Measurements from ENCODE around the gene WFS1. TPM values are rescaled to one million over a fixed set of nuclear protein-coding genes. Genes with fewer than 3 reads are reported as not detected.

Gene WFS1
- total and polyA plus RNA-seq, 9 of the 15 experiments (the other 6 are each of a cell fraction or from before 2014, with no cell fraction given): 0.01 to 0.29 (median 0.03) TPM; not detected in 5

DNA sequence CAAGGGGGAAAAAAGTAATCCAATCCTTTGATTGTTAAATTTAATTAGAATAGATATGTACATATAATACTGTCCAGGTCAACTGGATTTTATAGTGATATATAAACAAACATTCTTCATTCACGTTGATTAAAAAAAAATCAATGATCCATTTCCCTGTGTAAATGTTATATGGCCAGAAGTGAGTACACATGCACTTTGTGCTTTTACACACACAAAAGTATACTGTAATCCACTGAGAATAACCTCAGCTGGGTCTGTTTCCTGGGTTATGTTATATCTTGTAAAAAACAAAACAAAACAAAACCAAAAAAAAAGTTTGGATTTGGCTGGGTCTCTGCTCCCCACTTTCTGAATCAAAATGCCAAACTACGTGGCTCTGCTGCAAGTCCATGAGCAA is 51.7 kb downstream of the WFS1 start (continued):
- TF ChIP-seq, protein P1, sequence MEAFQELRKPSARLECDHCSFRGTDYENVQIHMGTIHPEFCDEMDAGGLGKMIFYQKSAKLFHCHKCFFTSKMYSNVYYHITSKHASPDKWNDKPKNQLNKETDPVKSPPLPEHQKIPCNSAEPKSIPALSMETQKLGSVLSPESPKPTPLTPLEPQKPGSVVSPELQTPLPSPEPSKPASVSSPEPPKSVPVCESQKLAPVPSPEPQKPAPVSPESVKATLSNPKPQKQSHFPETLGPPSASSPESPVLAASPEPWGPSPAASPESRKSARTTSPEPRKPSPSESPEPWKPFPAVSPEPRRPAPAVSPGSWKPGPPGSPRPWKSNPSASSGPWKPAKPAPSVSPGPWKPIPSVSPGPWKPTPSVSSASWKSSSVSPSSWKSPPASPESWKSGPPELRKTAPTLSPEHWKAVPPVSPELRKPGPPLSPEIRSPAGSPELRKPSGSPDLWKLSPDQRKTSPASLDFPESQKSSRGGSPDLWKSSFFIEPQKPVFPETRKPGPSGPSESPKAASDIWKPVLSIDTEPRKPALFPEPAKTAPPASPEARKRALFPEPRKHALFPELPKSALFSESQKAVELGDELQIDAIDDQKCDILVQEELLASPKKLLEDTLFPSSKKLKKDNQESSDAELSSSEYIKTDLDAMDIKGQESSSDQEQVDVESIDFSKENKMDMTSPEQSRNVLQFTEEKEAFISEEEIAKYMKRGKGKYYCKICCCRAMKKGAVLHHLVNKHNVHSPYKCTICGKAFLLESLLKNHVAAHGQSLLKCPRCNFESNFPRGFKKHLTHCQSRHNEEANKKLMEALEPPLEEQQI (IDR thresholded peaks at IDR 0.05): no peak
- no peak for TF ChIP-seq RBM14 (IDR thresholded peaks at IDR 0.05; ENCODE audit: borderline replicate concordance, insufficient read depth, low read depth, low read length)
- TF ChIP-seq FOXJ3 (CRISPR knock-in tag; IDR thresholded peaks at IDR 0.05): no peak
- no peak for TF ChIP-seq NFRKB (IDR thresholded peaks at IDR 0.05; ENCODE audit: low read depth)
- no peak for TF ChIP-seq NFE2 (IDR thresholded peaks at IDR 0.05; ENCODE audit: low read depth)
- TF ChIP-seq GABPA (tag; conservative IDR thresholded peaks at IDR 0.05; ENCODE audit: low read depth): no peak
- no peak for TF ChIP-seq C11orf30 (IDR thresholded peaks at IDR 0.05; ENCODE audit: low read depth)
- no peak for TF ChIP-seq TCF7 (IDR thresholded peaks at IDR 0.05; ENCODE audit: borderline replicate concordance)

DNA sequence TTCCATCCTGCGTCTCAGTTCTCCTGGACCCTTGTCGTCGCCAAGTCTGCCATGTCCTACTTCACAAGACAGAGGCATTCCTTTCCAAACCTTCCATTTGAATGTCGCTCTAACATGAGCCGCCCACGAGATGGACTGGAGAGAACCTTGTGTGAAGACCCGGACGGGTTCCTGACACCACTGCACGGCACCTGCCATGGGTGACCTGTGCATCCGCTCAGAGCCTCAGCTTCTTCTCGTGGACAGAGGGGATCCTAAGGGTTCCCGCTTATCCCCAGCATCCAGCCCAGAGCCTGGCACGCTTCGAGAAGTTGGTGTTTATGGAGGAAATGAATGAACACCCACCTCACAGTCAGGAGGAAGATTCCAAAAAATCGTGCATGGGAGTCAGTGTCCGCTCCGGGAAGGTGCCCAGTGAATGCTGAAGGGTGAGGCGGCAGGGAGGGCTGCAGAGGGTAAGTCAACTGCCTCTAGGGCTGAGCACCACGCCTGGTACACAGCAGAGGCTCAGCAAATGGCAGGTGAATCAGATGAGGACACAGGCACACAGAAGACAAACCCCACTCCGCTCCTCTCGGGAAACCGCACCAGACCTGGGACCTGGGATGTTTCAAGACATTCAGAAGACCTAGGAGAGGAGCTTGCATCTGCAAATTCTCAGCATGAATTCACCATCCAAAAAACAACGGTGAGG is 52.6 kb downstream of the WFS1 start:
- H3K27ac ChIP-seq (ENCODE audit: extremely low read depth, low read depth, low read length): no peak overlapping the region
- H4K20me1 ChIP-seq (replicated peaks; ENCODE audit: control insufficient read depth, insufficient read depth, low read length): no peaks in the 10 kb centered on the region; the same call in 1 of the 2 replicates
- no peaks in the 10 kb centered on the region for H3K9me1 ChIP-seq (ENCODE audit: control insufficient read depth, insufficient read depth, low read length)
- H3K79me2 ChIP-seq (ENCODE audit: control insufficient read depth, insufficient read depth, low read length): no peaks in the 10 kb centered on the region
- no peak overlapping the region for H3K4me2 ChIP-seq (ENCODE audit: insufficient read depth, low read length)
- H3K27me3 ChIP-seq (ENCODE audit: control insufficient read depth in 2 of 2, insufficient read depth in 2 of 2, low read length in 2 of 2): peaks cover 12 to 48% of the 10 kb centered on the region in 2 experiments; a peak in 4 of 5 replicates
- DNase-seq (ENCODE audit: extremely low read depth in 1 of 4, low spot score in 3 of 4): no peak
- no peak overlapping the region for H3K4me3 ChIP-seq
- ChIA-PET CTCF (ENCODE audit: low intra/inter-chr PET ratio) (no interaction called here), POLR2A (no interaction called here)
- no peaks in the 10 kb centered on the region for H3K36me3 ChIP-seq (ENCODE audit: control insufficient read depth, insufficient read depth, low read length)
- ATAC-seq: no peak
- WGBS (ENCODE audit: insufficient coverage, low coverage, missing lambda C conversion rate): under 1% methylated on average over 23 of the region's 23 CpGs
- no peak overlapping the region for H3K9ac ChIP-seq (ENCODE audit: insufficient read depth in 1 of 2, low read depth in 2 of 2, low read length in 2 of 2)
- H2AFZ ChIP-seq (ENCODE audit: low read depth, low read length): no peak overlapping the region
- no peak for FAIRE-seq
- no peaks in the 10 kb centered on the region for H3K4me1 ChIP-seq (replicated peaks in 1 of 2; ENCODE audit: control insufficient read depth in 2 of 2, insufficient read depth in 2 of 2, low read length in 2 of 2)
- no peaks in the 10 kb centered on the region for H3K9me3 ChIP-seq (replicated peaks; ENCODE audit: control insufficient read depth, insufficient read depth, low read depth, low read length)
- BruUV-seq (replicated peaks): no TSS peak
- in situ Hi-C loops (cut with MboI): no loop called here
- intact Hi-C loops (cut with micrococcal nuclease): no loop called here
- TF ChIP-seq POLR3A (IDR thresholded peaks at IDR 0.05; ENCODE audit: borderline replicate concordance, extremely low read depth, insufficient read depth, insufficient read length) (no peak), HEY1 (CRISPR knock-in tag; IDR thresholded peaks at IDR 0.05; ENCODE audit: borderline replicate concordance) (no peak), SMAD2 (IDR thresholded peaks at IDR 0.05; ENCODE audit: low read depth, low read length) (no peak)
- TF ChIP-seq, protein P2, sequence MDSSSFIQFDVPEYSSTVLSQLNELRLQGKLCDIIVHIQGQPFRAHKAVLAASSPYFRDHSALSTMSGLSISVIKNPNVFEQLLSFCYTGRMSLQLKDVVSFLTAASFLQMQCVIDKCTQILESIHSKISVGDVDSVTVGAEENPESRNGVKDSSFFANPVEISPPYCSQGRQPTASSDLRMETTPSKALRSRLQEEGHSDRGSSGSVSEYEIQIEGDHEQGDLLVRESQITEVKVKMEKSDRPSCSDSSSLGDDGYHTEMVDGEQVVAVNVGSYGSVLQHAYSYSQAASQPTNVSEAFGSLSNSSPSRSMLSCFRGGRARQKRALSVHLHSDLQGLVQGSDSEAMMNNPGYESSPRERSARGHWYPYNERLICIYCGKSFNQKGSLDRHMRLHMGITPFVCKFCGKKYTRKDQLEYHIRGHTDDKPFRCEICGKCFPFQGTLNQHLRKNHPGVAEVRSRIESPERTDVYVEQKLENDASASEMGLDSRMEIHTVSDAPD (CRISPR knock-in tag; IDR thresholded peaks at IDR 0.05): no peak
- TF ChIP-seq, protein P3, sequence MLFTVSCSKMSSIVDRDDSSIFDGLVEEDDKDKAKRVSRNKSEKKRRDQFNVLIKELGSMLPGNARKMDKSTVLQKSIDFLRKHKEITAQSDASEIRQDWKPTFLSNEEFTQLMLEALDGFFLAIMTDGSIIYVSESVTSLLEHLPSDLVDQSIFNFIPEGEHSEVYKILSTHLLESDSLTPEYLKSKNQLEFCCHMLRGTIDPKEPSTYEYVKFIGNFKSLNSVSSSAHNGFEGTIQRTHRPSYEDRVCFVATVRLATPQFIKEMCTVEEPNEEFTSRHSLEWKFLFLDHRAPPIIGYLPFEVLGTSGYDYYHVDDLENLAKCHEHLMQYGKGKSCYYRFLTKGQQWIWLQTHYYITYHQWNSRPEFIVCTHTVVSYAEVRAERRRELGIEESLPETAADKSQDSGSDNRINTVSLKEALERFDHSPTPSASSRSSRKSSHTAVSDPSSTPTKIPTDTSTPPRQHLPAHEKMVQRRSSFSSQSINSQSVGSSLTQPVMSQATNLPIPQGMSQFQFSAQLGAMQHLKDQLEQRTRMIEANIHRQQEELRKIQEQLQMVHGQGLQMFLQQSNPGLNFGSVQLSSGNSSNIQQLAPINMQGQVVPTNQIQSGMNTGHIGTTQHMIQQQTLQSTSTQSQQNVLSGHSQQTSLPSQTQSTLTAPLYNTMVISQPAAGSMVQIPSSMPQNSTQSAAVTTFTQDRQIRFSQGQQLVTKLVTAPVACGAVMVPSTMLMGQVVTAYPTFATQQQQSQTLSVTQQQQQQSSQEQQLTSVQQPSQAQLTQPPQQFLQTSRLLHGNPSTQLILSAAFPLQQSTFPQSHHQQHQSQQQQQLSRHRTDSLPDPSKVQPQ (CRISPR knock-in tag; IDR thresholded peaks at IDR 0.05; ENCODE audit: borderline replicate concordance): no peak

All from K562 (cell line).